ENCODE results near the gene P2RY11. TPM values are rescaled to one million over a fixed set of nuclear protein-coding genes. Genes with fewer than 3 reads are reported as not detected.
A peak's percentile ranks its signal among the peaks of the same experiment; 100 is the strongest.

P2RY11 gene
- total and polyA plus RNA-seq, 2 donors (not counting 1 experiment from before 2014, with no cell fraction given), result 25.8 to 27.1 TPM

- Mint-ChIP-seq H3K9me3 (ENCODE audit: insufficient read depth) (no peaks in the 10 kb centered on the region), H3K4me1 (peaks cover 14% of the 10 kb centered on the region), H3K27ac (peak overlapping the region; percentile 4), H3K27me3 (no peaks in the 10 kb centered on the region), H3K4me3 (no peak overlapping the region)
- no peak overlapping the region for H3K9ac ChIP-seq (ENCODE audit: low read length)
- H3K4me2 ChIP-seq (replicated peaks; ENCODE audit: low read depth, low read length, poor library complexity, severe bottlenecking), result no peak overlapping the region
- WGBS (ENCODE audit: insufficient coverage), result 78% methylated on average over 9 of the region's 9 CpGs
- no peaks in the 10 kb centered on the region for H3K9me3 ChIP-seq (ENCODE audit: control extremely low read depth in 1 of 3, control insufficient read depth in 2 of 3, insufficient read depth in 1 of 3, low read length in 2 of 3)
- H3K27ac ChIP-seq (ENCODE audit: low read length in 2 of 2), result no peak overlapping the region
- intact Hi-C loops (cut with micrococcal nuclease), result loop anchor here (10.0 kb wide), 1 partner anchor 111 kb away; the partner anchor contains the start of gene DNMT1
- no peaks in the 10 kb centered on the region for H3K36me3 ChIP-seq (replicated peaks in 1 of 2; ENCODE audit: control extremely low read depth in 1 of 2, control insufficient read depth in 1 of 2, extremely low read depth in 1 of 2, insufficient read depth in 2 of 2, low read length in 1 of 2)
- H3K27me3 ChIP-seq (replicated peaks in 1 of 4; ENCODE audit: control extremely low read depth in 1 of 4, control insufficient read depth in 3 of 4, insufficient read depth in 4 of 4, low read length in 3 of 4), result no peaks in the 10 kb centered on the region
- no peak for ATAC-seq (ENCODE audit: low read depth)
- TF ChIP-seq CTCF (IDR thresholded peaks at IDR 0.05), result no peak
- no peak for TF ChIP-seq EZH2 (IDR thresholded peaks at IDR 0.05; ENCODE audit: borderline replicate concordance, insufficient read depth, low read depth, low read length, poor library complexity, severe bottlenecking)
- H3K4me1 ChIP-seq (ENCODE audit: control insufficient read depth in 2 of 2, insufficient read depth in 2 of 2, low read length in 2 of 2), result peaks cover 6 to 16% of the 10 kb centered on the region in 2 donors
- peaks cover 9% of the 10 kb centered on the region for H3K79me2 ChIP-seq (ENCODE audit: control insufficient read depth, insufficient read depth, low read length)
- no peak overlapping the region for H3K4me3 ChIP-seq (ENCODE audit: control extremely low read depth in 1 of 5, extremely low read depth in 1 of 5, insufficient read depth in 1 of 5, low read depth in 2 of 5, low read length in 4 of 5)
- no peak for DNase-seq
- CTCF ChIA-PET, result interaction anchor here (1.0 to 1.7 kb wide), 4 partner anchors 11 to 175 kb away, joined by 3 to 6 read pairs (median 4); no protein-coding TSS in a partner anchor
- POLR2A ChIA-PET, result interaction anchor here (2.1 kb wide), 1 partner anchor 13 kb away, joined by 12 read pairs; no protein-coding TSS in a partner anchor
- no peaks in the 10 kb centered on the region for H4K20me1 ChIP-seq (ENCODE audit: control insufficient read depth, insufficient read depth, low read length, poor library complexity, severe bottlenecking)
- no peak overlapping the region for H2AFZ ChIP-seq (ENCODE audit: insufficient read depth, low read depth, low read length, poor library complexity, severe bottlenecking)
These were observed 27.6 kb upstream of the P2RY11 start for GRCh38 chr19:10083911-10084310.

GRCh38 chr19:10084803-10085202, 26.7 kb upstream of the P2RY11 start:
- POLR2A ChIA-PET, result interaction anchor here (0.6 to 2.1 kb wide), 3 partner anchors 12 to 1839 kb away, joined by 3 to 12 read pairs (median 3); no protein-coding TSS in a partner anchor
- no peak overlapping the region for H3K27ac ChIP-seq (ENCODE audit: low read length in 2 of 2)
- H3K4me3 Mint-ChIP-seq, result peak overlapping the region; percentile 89

More at GRCh38 chr19:10084803-10085202, 26.7 kb upstream of the P2RY11 start:
- ATAC-seq (ENCODE audit: low read depth), result no peak
- Mint-ChIP-seq H3K9me3 (ENCODE audit: insufficient read depth) (no peaks in the 10 kb centered on the region), H3K4me1 (peaks cover 14% of the 10 kb centered on the region), H3K27me3 (no peaks in the 10 kb centered on the region), H3K27ac (peak overlapping the region; percentile 82)
- no peak overlapping the region for H3K9ac ChIP-seq (ENCODE audit: low read length)
- H3K9me3 ChIP-seq (ENCODE audit: control extremely low read depth in 1 of 3, control insufficient read depth in 2 of 3, insufficient read depth in 1 of 3, low read length in 2 of 3), result no peaks in the 10 kb centered on the region
- intact Hi-C loops (cut with micrococcal nuclease), result loop anchor here (5.0 to 10.0 kb wide), 2 partner anchors 37 to 110 kb away; partner anchors contain the start of gene DNMT1
- H3K4me1 ChIP-seq (ENCODE audit: control insufficient read depth in 2 of 2, insufficient read depth in 2 of 2, low read length in 2 of 2), result peaks cover 6 to 16% of the 10 kb centered on the region in 2 donors
- no peak for DNase-seq
- CTCF ChIA-PET, result interaction anchor here (1.2 to 1.6 kb wide), 2 partner anchors 12 to 36 kb away, joined by 3 to 6 read pairs; no protein-coding TSS in a partner anchor
- TF ChIP-seq EZH2 (IDR thresholded peaks at IDR 0.05; ENCODE audit: borderline replicate concordance, insufficient read depth, low read depth, low read length, poor library complexity, severe bottlenecking) (no peak), CTCF (IDR thresholded peaks at IDR 0.05) (no peak)
- no peaks in the 10 kb centered on the region for H3K27me3 ChIP-seq (replicated peaks in 1 of 4; ENCODE audit: control extremely low read depth in 1 of 4, control insufficient read depth in 3 of 4, insufficient read depth in 4 of 4, low read length in 3 of 4)
- H3K4me2 ChIP-seq (replicated peaks; ENCODE audit: low read depth, low read length, poor library complexity, severe bottlenecking), result no peak overlapping the region
- H3K36me3 ChIP-seq (replicated peaks in 1 of 2; ENCODE audit: control extremely low read depth in 1 of 2, control insufficient read depth in 1 of 2, extremely low read depth in 1 of 2, insufficient read depth in 2 of 2, low read length in 1 of 2), result peaks cover 0 to 5% of the 10 kb centered on the region in 2 experiments
- 88% methylated on average over 1 of the region's 3 CpGs for WGBS (ENCODE audit: insufficient coverage)
- H2AFZ ChIP-seq (ENCODE audit: insufficient read depth, low read depth, low read length, poor library complexity, severe bottlenecking), result peak overlapping the region; percentile 91
- H3K4me3 ChIP-seq (ENCODE audit: control extremely low read depth in 1 of 5, extremely low read depth in 1 of 5, insufficient read depth in 1 of 5, low read depth in 2 of 5, low read length in 4 of 5), result no peak overlapping the region
- no peaks in the 10 kb centered on the region for H4K20me1 ChIP-seq (ENCODE audit: control insufficient read depth, insufficient read depth, low read length, poor library complexity, severe bottlenecking)
- H3K79me2 ChIP-seq (ENCODE audit: control insufficient read depth, insufficient read depth, low read length), result peaks cover 9% of the 10 kb centered on the region

All from B cell (primary cell).